NB4 (cell line): ENCODE results near the gene TRIM2.

Experiments used
- CTCF ChIP-seq: IDR thresholded peaks from one replicate; pipeline ENCODE4 v1.5.1; 2012; ENCODE audit warnings: low read depth, low read length
- MAX ChIP-seq: IDR thresholded peaks from 2 replicates; pipeline ENCODE4 v1.6.1; 2011; ENCODE audit warnings: low read depth, low read length
- MYC ChIP-seq: IDR thresholded peaks from 2 replicates; pipeline ENCODE4 v1.6.1; 2011; ENCODE audit warnings: low read depth, low read length
- POLR2A ChIP-seq: IDR thresholded peaks from 2 replicates; pipeline ENCODE4 v1.6.1; 2011; ENCODE audit warnings: mild to moderate bottlenecking; ENCODE audit not compliant: insufficient read length; ENCODE audit errors: extremely low read depth

- TF ChIP-seq CTCF: no peak
- no peak for TF ChIP-seq POLR2A
- no peak for TF ChIP-seq MYC
- TF ChIP-seq MAX: no peak
These were observed 123.0 kb downstream of the TRIM2 start for GRCh38 chr4:153327247-153327646.
